Measurements from ENCODE around the gene AGBL1.
"Not testable (repeated sequence)": the region's sequence is repeated elsewhere in the genome, so short reads cannot be mapped to it uniquely, and the experiment has no call there.

Gene AGBL1

DNA sequence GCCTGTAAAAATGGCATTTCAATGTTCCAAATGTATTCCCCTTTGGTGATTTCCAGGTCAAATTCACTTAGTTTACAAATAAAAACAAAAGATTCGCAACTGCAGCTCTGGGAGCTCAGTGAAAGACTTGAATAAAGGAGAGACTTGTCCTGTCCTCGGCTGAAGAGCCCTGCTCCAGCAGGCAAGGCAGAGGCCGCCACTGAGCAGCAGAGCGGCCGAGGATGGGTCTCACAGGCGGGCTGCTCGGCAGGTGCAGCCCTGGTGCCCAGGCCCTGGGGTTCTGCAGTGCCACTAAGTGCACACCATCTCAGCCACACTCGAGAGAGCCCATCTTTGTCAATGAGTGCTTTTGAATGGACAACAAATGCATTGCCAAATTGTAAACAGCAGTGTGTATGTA lies 856.2 kb downstream of the AGBL1 start:
- no peak for DNase-seq (ENCODE audit: low spot score)

DNA sequence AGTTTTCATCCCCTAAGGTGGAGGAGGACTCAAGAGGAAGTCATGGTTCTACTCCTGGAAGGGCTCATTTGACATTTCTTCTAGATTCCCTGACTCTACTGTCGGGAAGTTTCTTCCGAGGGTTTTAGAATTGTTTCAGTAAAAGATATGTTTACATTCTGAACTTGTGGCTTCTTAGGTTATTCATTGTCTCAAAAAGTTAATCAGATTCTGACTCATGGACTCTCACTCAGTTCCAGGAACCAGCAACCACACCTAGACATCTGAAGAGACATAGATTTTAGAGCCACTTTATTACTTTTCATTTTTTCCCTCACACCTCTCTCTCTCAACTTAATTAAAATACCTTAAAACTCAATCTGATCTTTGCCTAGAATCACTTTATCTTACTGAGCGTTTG lies 862.6 kb downstream of the AGBL1 start:
- DNase-seq (ENCODE audit: low spot score), result no peak

DNA sequence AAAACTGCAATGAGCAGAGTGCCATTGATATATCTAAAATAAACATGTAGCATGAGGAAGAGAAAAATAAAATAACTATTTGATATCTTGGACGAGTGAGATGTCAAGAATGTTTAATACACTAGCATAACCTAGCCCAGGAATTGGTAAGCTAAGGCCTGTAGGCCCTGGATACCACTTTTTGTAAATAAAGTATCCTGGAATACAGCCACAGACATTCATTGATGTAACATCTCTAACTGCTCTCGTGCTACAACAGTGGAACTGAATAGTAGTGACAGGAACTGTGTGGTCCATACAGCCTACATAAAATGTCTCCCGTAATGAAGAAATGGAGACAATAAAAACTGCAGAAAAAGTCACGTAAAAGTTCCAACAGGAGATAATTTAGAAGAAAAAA lies 869.0 kb downstream of the AGBL1 start:
- no peak for DNase-seq (ENCODE audit: low spot score)

DNA sequence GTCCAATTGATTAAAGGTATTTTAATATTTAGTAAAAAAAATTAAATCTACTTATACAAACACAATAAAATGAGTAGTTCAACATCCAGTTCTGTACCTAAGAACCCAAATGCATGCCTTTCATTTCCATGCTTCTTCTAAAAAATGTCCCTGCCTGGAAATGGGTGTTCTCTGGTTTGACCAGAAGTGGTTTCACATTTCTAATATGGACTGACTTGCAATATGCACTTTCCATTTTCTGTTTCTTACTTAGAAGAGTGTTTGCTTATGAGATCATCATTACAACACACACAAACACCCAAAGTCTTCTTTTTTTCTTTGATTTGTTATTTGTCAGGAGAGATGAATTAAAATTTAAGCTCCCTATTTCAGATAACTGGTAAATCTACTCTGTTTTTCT lies 879.6 kb downstream of the AGBL1 start:
- no peak for DNase-seq (ENCODE audit: low spot score)

DNA sequence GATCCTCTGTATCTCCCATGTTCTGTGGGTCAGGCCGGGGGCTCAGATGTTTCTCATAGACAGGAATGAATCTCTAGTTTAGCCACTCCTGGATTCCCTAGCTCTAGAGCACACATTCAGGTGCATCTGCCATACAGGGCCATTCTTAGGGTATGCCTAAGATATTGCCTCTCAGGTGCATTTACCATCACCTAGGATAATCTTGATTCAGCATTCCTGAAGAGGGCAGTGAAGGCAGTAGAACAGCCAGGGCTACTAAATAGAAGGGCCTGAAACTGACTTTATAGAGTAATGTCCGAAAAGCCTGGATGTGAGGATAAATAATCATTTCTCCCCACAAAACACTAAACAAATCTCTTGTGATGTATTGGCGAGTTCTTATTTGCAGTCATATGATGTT lies 882.0 kb downstream of the AGBL1 start:
- DNase-seq (ENCODE audit: low spot score), result no peak

DNA sequence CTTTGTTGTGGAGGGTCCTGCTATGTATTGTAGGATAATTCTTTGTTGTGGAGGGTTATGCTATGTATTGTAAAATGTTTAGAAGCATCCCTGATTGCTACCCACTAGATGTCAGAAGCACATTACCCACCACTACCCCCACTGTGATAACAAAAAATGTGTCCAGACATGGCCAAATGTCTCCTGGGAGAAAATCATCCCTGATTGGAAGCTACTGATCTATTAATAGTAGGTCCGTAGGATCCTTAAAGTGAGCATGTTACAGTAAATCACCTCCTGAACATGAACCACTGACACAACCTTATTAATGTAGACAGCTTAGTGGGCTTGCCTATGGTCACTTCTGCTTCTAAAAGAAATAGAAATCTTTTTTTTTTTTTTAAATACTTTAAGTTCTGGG lies 884.6 kb downstream of the AGBL1 start:
- no peak for DNase-seq (ENCODE audit: low spot score)

DNA sequence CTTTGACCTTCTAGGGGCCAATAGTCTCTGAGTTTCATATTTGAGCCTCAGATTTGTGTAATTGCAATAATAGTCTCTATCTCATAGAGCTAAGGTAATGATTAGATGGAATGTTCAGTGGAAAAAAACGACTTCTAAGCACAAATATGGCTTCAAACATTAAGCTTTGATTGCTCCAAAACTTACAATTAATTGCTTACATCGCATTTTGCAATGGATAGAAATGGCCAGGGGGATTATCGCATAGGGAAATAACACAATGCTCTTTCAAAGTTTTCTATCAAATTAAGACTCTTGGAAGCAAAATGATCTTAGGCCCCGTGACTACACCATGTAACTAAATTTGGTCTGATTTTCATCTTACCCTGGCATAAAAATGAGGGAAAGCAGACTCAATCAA lies 888.6 kb downstream of the AGBL1 start:
- no peak for DNase-seq (ENCODE audit: low spot score)

DNA sequence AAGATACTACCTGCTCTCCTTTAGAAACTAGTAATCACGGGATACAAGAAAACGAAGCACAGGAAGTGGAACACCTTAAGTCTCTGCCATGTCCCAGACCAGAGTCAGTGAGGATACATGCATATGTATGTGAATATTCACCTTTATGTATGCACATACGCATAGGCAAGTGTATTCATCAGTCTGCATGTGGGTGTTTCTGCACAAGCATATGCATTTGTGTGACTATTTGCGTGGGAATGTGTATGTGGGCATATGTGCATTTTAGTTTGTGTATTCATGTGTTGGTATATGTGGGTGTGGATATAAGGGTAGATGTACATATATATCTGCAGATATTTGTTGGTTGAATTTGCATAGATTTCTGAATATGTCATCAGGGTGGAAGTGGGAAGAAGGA lies 889.7 kb downstream of the AGBL1 start:
- no peak for DNase-seq (ENCODE audit: low spot score)

DNA sequence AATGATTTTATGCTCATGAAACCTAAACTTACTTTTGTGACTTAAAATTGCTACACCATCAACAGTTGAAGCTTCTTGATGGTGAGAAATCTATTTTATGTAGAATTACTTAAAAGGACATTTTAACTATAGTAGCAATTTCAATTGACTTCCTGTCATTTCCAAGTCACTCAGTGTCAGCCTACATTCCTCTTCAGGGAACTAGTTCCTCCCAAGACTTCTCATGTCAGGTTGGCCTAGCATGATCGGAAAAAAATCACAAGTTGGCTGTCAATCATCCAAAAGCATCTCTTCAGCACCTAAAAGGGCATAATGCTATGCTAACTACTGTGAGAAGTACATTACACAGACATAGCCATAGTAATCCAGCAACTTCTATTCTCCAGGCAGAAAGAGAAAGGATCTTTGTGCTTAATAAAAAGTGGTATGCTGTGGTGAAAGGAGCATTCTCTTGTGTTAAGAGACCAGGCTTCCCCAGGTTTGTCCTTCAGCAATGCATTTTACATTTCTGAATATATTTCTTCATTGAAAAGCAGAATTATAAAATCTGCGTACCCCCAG lies 893.7 kb downstream of the AGBL1 start:
- no peak for DNase-seq (ENCODE audit: low spot score)

DNA sequence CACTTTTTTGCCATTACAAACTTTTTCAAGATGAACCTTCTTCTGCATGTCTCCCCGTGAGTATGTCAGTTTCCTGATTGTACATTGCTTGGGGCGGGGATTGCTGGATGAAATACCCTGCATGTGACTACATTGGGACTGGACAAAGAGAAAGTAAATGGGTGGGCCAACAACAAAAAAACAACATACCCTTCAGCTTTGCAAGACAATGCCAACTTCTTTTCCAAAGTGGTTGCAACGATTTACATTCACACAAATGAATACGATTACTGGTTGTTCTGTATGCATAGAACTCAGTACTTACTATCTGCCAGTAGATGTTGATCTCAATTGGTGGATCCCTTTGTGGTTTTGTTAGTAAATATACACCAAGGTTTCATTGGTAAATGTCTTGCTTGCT lies 908.4 kb downstream of the AGBL1 start:
- DNase-seq (ENCODE audit: low spot score), result no peak

DNA sequence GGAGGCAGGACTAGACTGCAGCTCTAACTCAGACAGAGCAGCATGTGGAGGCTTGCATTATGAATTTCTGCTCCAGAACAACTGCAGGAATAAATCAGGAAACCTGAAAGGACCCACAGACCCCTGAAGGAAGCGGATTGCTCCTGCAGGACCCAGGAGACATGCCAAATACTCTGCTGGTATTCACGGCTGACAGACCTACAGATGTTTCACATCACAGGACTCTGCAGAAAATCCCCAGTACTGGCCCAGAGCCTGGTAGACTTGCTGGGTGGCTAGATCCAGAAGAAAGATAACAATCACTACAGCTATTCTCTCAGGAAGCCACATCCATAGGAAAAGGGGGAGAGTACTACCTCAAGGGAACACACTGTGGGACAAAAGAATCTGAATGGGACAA lies 942.1 kb downstream of the AGBL1 start:
- DNase-seq (ENCODE audit: low spot score), result no peak

DNA sequence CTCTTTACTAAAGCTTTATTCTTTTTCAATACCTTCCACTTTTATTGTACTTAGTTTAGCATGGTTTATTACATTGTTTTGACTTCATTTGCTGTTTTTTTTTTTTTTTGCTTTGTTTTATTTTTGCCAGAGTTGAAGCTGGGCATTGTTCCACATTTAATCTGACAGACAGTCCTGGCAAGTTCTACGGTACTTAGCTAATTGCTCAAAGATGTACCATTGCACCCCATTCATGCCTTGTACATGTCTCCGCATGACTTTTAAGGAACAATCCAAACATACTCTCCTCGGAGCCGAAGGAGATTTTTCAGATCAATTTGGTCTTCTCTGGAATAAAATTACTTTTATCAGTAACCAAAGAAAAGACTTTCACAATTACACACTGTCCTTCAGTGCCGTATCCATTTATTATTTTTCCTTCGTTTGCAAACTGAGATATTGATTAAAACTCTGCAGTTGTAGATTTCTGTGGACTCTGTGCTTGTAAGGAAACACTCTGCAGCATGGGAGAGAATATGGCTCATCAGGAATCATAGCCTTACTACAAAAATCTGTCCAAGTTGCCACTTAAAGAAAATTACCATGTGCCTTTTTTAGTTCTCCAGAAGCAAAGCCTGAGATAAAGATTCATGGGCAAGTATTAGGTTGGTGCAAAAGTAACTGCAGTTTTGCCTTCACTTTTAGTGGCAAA lies 952.0 kb downstream of the AGBL1 start:
- DNase-seq (ENCODE audit: low spot score), result no peak

DNA sequence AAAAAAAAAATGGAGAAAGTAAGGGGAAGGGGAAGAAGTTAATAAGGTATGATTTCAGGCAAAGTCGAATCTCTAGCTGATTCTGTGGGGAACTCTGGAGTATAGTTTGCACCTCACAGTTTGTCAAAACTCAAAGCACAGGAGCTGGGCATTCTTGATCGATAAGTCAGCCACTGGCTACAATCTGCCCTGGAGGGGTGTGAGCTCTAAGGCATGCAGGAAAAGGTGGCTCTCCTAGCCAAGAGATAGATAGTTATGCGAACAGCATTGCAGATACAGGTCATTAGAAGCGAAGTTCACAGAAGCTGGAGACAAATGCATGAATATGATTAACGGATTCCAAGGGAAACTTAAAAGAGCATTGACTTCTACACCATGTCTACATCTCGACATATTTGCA lies 952.6 kb downstream of the AGBL1 start:
- no peak for DNase-seq (ENCODE audit: low spot score)

DNA sequence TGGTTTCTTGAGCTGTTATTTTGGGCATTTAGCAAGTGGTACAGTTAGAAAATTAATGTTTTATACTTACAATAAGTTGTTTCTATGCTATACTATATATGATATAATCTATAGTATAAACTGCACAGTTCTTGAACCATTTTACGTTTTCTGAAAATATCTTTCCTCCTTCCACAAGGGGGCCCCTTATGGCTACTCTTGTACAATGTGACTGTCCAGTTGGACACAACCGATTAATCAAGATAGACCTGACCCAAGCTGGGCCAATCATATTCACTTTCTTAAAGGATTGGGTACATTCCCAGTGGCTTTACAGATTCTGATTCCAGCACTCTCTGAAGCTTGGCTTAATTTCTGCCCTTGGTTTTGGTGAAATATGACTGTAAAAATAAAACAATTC lies 953.4 kb downstream of the AGBL1 start:
- DNase-seq (ENCODE audit: low spot score), result no peak

DNA sequence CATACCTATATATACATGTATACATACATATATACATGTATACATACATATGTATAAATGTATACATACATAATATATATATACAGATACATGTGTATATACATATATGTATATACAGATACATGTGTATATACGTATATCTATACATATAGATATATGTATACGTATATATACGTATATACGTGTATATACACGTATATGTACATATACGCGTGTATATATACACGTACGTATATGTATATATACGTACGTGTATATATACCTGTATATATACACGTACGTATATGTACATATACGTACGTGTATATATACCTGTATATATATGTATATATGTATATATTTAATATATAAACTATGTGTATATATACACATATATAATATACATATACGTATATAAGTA lies 955.2 kb downstream of the AGBL1 start:
- DNase-seq (ENCODE audit: low spot score), result no peak

DNA sequence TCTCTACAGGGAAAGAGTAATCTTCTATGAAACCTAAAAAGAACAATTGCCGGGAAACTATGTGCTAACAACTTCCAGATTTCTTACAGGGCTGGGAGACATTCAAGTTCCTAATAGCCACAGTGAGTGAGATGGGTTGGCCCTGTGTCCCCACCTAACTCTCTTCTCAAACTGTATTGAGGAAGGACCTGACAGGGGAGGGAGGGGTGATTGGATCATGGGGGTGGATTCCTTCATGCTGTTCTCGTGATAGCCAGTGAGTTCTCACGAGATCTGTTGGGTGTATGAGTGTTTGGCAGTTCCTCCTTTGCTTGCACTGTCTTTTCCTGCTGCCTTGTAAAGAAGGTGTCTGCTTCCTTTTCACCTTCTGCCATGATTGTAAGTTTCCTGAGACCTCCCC lies 958.7 kb downstream of the AGBL1 start:
- no peak for DNase-seq (ENCODE audit: low spot score)

DNA sequence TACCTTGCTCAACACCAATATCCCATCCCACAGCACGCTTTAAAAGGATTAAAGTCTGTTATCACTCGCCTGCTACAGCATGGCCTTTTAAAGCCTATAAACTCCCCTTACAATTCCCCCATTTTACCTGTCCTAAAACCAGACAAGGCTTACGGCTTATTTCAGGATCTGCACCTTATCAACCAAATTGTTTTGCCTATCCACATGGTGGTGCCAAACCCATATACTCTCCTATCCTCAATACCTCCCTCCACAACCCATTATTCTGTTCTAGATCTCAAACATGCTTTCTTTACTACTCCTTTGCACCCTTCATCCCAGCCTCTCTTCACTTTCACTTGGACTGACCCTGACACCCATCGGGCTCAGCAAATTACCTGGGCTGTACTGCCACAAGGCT lies 962.9 kb downstream of the AGBL1 start:
- DNase-seq (ENCODE audit: low spot score), result not testable (repeated sequence)

DNA sequence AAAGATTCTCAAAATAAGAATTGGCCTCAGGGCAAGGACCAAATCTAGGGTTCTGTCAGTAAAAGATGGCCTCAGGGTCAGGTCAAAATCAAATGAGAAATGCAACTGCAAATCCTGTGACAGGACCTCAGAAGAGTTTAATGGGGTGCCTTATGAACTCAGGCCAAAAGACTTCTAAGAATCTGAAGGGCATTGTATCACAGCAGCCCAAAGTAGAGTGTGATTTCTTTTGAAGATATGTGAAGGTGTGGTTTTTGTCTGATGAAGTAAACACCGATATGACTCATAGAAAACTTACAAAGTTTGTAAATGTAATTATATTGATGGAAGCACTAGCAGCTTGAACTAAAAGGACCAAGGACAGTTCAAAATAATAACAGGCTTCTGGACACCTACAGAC lies 966.1 kb downstream of the AGBL1 start:
- no peak for DNase-seq (ENCODE audit: low spot score)

DNA sequence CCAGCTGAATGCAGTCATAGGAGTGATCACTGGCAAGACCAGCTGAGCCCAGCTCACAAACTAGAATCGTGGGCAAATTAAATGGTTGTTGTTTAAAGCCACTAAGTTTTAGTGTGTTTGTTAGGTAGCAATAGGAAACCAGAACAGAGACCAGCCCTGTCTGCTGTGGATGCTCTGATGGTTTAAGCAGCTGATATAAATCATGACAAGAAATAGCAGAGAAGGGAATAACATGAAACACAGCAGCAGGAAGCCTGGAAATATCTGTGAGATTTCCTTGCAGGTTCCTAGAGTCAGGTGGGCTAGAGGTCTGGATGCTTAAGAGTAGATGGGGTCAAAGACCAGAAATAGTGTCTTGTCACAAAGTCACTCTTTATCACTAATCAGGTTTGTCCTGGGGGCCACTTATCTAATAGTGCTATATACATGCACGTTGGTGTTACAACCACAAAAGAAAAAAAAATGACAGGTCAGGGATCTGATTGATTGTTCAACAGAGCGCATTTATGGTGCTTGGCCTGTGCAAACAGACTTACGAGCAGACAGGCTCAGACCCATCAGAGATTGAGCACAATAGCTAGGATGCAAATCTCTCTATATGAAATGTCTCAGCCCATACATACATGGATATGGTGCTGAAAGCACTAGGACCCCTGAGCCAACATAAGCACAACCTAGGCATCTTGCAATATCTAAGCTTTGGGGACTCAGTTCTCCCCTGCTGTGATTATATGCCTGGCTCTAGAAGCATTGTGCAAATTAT lies 967.7 kb downstream of the AGBL1 start:
- DNase-seq (ENCODE audit: low spot score), result no peak

Data from left forelimb (tissue), 1 donor.